Astrocyte (in vitro differentiated cells and primary cell): ENCODE data around the gene PDGFA. TPM values are rescaled to one million over a fixed set of nuclear protein-coding genes. Genes with fewer than 3 reads are reported as not detected.

ENCODE experiments used
- DNase-seq: peaks from one replicate; pipeline ENCODE4 v3.0.0-alpha.2; 2010; ENCODE audit warnings: low read depth
- FAIRE-seq: peaks from 2 replicates; lab custom pipeline; 2011; peaks lifted over from hg19 to GRCh38; lab: Jason Lieb, UNC
- H2AFZ ChIP-seq: 2 replicates; pipeline ENCODE4 v1.6.0; 2012; ENCODE audit warnings: low read depth, low read length, inconsistent platforms
- H3K27ac ChIP-seq: 2 replicates; pipeline ENCODE4 v1.5.1; 2011; ENCODE audit warnings: low read depth, low read length, inconsistent platforms
- H3K27me3 ChIP-seq: 2 replicates; pipeline ENCODE4 v1.6.0; 2011; ENCODE audit warnings: low read length, inconsistent platforms; ENCODE audit not compliant: insufficient read depth
- H3K36me3 ChIP-seq: 2 replicates; pipeline ENCODE4 v1.5.1; 2011; ENCODE audit warnings: low read length, inconsistent platforms; ENCODE audit not compliant: insufficient read depth
- H3K4me1 ChIP-seq: 2 replicates; pipeline ENCODE4 v1.5.1; 2011; ENCODE audit warnings: low read length, inconsistent platforms; ENCODE audit not compliant: insufficient read depth
- H3K4me2 ChIP-seq: 2 replicates; pipeline ENCODE4 v1.6.0; 2012; ENCODE audit warnings: low read length, inconsistent platforms
- H3K4me3 ChIP-seq: 2 replicates; pipeline ENCODE4 v1.5.1; 2011; ENCODE audit warnings: low read depth, mild to moderate bottlenecking, low read length, inconsistent platforms; ENCODE audit not compliant: insufficient read depth
- H3K79me2 ChIP-seq: 2 replicates; pipeline ENCODE4 v1.6.0; 2012; ENCODE audit warnings: mild to moderate bottlenecking, low read length, inconsistent platforms; ENCODE audit not compliant: insufficient read depth
- H3K9ac ChIP-seq: 2 replicates; pipeline ENCODE4 v1.6.0; 2012; ENCODE audit warnings: mild to moderate bottlenecking, low read length, inconsistent platforms
- H3K9me3 ChIP-seq: 2 replicates; pipeline ENCODE4 v1.5.1; 2012; ENCODE audit warnings: low read depth, mild to moderate bottlenecking, low read length, inconsistent platforms; ENCODE audit not compliant: insufficient read depth
- H4K20me1 ChIP-seq: 2 replicates; pipeline ENCODE4 v1.6.0; 2012; ENCODE audit warnings: low read length, inconsistent platforms; ENCODE audit not compliant: insufficient read depth
- H3K27ac Mint-ChIP-seq: one replicate; pipeline ENCODE4 v1.8.0; 2021; ENCODE audit warnings: mild to moderate bottlenecking, mixed read lengths; ENCODE audit not compliant: unreplicated experiment
- H3K27me3 Mint-ChIP-seq: one replicate; pipeline ENCODE4 v1.8.0; 2021; ENCODE audit warnings: low read depth, mixed read lengths; ENCODE audit not compliant: unreplicated experiment
- H3K36me3 Mint-ChIP-seq: one replicate; pipeline ENCODE4 v1.8.0; 2021; ENCODE audit warnings: low read depth, mixed read lengths; ENCODE audit not compliant: unreplicated experiment
- H3K4me1 Mint-ChIP-seq: one replicate; pipeline ENCODE4 v1.8.0; 2021; ENCODE audit warnings: low read depth, mixed read lengths; ENCODE audit not compliant: unreplicated experiment
- H3K4me3 Mint-ChIP-seq: one replicate; pipeline ENCODE4 v1.8.0; 2021; ENCODE audit warnings: mild to moderate bottlenecking, moderate library complexity, mixed read lengths; ENCODE audit not compliant: unreplicated experiment
- H3K9me3 Mint-ChIP-seq: one replicate; pipeline ENCODE4 v1.8.0; 2021; ENCODE audit warnings: mild to moderate bottlenecking, mixed read lengths; ENCODE audit not compliant: unreplicated experiment
- CTCF ChIP-seq: IDR thresholded peaks from 2 replicates; pipeline ENCODE4 v1.5.1; 2011; ENCODE audit warnings: low read depth, mild to moderate bottlenecking, inconsistent platforms, low read length, moderate library complexity; ENCODE audit not compliant: insufficient read depth
- EZH2 ChIP-seq: IDR thresholded peaks from 2 replicates; pipeline ENCODE4 v1.6.1; 2012; ENCODE audit warnings: mild to moderate bottlenecking, low read length, inconsistent platforms; ENCODE audit not compliant: insufficient read depth
- total RNA-seq: library from RNA; stranded (reverse); gene quantifications from 2 replicates; pipeline ENCODE4 v1.2.1, GENCODE V29; 2021

PDGFA gene
- total RNA-seq, 1 donor from 2014 or later: 47.1 TPM

- no peak overlapping the region for H3K4me3 Mint-ChIP-seq
- H3K36me3 ChIP-seq: peaks cover 28% of the 10 kb centered on the region
- DNase-seq: no peak
- H3K4me1 Mint-ChIP-seq: peaks cover 3% of the 10 kb centered on the region
- H3K4me3 ChIP-seq: no peak overlapping the region
- no peaks in the 10 kb centered on the region for H3K9me3 Mint-ChIP-seq
- peaks cover 28% of the 10 kb centered on the region for H3K79me2 ChIP-seq
- FAIRE-seq: no peak
- no peaks in the 10 kb centered on the region for H3K9me3 ChIP-seq
- no peak overlapping the region for H2AFZ ChIP-seq
- no peak overlapping the region for H3K4me2 ChIP-seq
- no peaks in the 10 kb centered on the region for H3K27me3 Mint-ChIP-seq
- no peaks in the 10 kb centered on the region for H3K4me1 ChIP-seq
- H3K9ac ChIP-seq: no peak overlapping the region
- no peak for TF ChIP-seq EZH2
- no peak for TF ChIP-seq CTCF
- peaks cover 83% of the 10 kb centered on the region for H4K20me1 ChIP-seq
- H3K27me3 ChIP-seq: no peaks in the 10 kb centered on the region
- peaks cover 29% of the 10 kb centered on the region for H3K36me3 Mint-ChIP-seq
- H3K27ac ChIP-seq: no peak overlapping the region
- H3K27ac Mint-ChIP-seq: no peak overlapping the region
Observed at GRCh38 chr7:500521-501420, 18.9 kb downstream of the PDGFA start.

GRCh38 chr7:499853-500485, 19.7 kb downstream of the PDGFA start:
- no peaks in the 10 kb centered on the region for H3K9me3 Mint-ChIP-seq
- no peak overlapping the region for H3K27ac ChIP-seq
- H3K27ac Mint-ChIP-seq: no peak overlapping the region
- no peaks in the 10 kb centered on the region for H3K9me3 ChIP-seq
- H3K4me1 ChIP-seq: no peaks in the 10 kb centered on the region
- TF ChIP-seq EZH2 (no peak), CTCF (no peak)
- peaks cover 20% of the 10 kb centered on the region for H3K79me2 ChIP-seq
- H4K20me1 ChIP-seq: peaks cover 75% of the 10 kb centered on the region
- no peaks in the 10 kb centered on the region for H3K27me3 ChIP-seq
- no peak overlapping the region for H2AFZ ChIP-seq
- no peak overlapping the region for H3K4me3 Mint-ChIP-seq
- peaks cover 26% of the 10 kb centered on the region for H3K36me3 Mint-ChIP-seq
- FAIRE-seq (no peak), DNase-seq (no peak)
- H3K9ac ChIP-seq: no peak overlapping the region
- no peaks in the 10 kb centered on the region for H3K27me3 Mint-ChIP-seq
- H3K36me3 ChIP-seq: peaks cover 28% of the 10 kb centered on the region
- no peak overlapping the region for H3K4me2 ChIP-seq
- no peak overlapping the region for H3K4me3 ChIP-seq
- H3K4me1 Mint-ChIP-seq: peaks cover 3% of the 10 kb centered on the region
